CD4-positive, alpha-beta memory T cell (primary cell): Measurements from ENCODE around the gene NT5C1A. TPM values are rescaled to one million over a fixed set of nuclear protein-coding genes. Genes with fewer than 3 reads are reported as not detected.

Experiments used
- CTCF ChIA-PET: fragments of 350-600 bp; sonication (Branson Sonifier 250); formaldehyde crosslinking; loops from one replicate; lab custom pipeline; 2021; ENCODE audit warnings: inconsistent platforms; ENCODE audit not compliant: partially characterized antibody; lab: Charles Lee
- POLR2A ChIA-PET: fragments of 350-600 bp; sonication (Branson Sonifier 250); formaldehyde crosslinking; loops from one replicate; lab custom pipeline; 2021; ENCODE audit not compliant: partially characterized antibody; lab: Charles Lee
- DNase-seq, 5 donors: peaks; one replicate each; pipeline versions ENCODE4 v3.0.0 to v3.0.0-alpha.2; 2020 to 2022; ENCODE audit warnings: mixed read lengths in 1 of 5
- H3K27ac ChIP-seq: one replicate; pipeline ENCODE4 v1.7.0; 2013; ENCODE audit warnings: low read depth, low read length
- H3K27me3 ChIP-seq: 2 replicates; pipeline ENCODE4 v1.7.0; 2013; ENCODE audit warnings: mild to moderate bottlenecking, low read length, moderate library complexity; ENCODE audit not compliant: insufficient read depth
- H3K36me3 ChIP-seq: 2 replicates; pipeline ENCODE4 v1.7.0; 2013; ENCODE audit warnings: mild to moderate bottlenecking, low read length, moderate library complexity; ENCODE audit not compliant: insufficient read depth
- H3K4me1 ChIP-seq: 2 replicates; pipeline ENCODE4 v1.7.0; 2013; ENCODE audit warnings: mild to moderate bottlenecking, low read length, moderate library complexity; ENCODE audit not compliant: insufficient read depth
- H3K4me3 ChIP-seq, 2 donors: one replicate each; pipeline ENCODE4 v1.7.0; 2013; ENCODE audit warnings: low read length in 2 of 2, mild to moderate bottlenecking in 1 of 2
- H3K9me3 ChIP-seq, 2 donors: one replicate each; pipeline ENCODE4 v1.7.0; 2013; ENCODE audit warnings: low read length in 2 of 2, control low read depth in 1 of 2; ENCODE audit not compliant: control insufficient read depth in 1 of 2
- H3K27ac Mint-ChIP-seq, 7 donors: one replicate each; pipeline ENCODE4 v1.8.0; 2020 to 2021; ENCODE audit warnings: mixed read lengths in 7 of 7, mild to moderate bottlenecking in 6 of 7, inconsistent platforms in 3 of 7, moderate library complexity in 3 of 7
- H3K27me3 Mint-ChIP-seq, 2 donors: one replicate each; pipeline ENCODE4 v1.8.0; 2020 to 2021; ENCODE audit warnings: mixed read lengths in 2 of 2
- H3K36me3 Mint-ChIP-seq, 2 donors: one replicate each; pipeline ENCODE4 v1.8.0; 2020 to 2021; ENCODE audit warnings: mixed read lengths in 2 of 2, inconsistent platforms in 1 of 2, mild to moderate bottlenecking in 1 of 2
- H3K4me1 Mint-ChIP-seq, 4 donors: one replicate each; pipeline ENCODE4 v1.8.0; 2020 to 2021; ENCODE audit warnings: mixed read lengths in 4 of 4, mild to moderate bottlenecking in 1 of 4
- H3K4me3 Mint-ChIP-seq, 8 donors: one replicate each; pipeline ENCODE4 v1.8.0; 2020 to 2021; ENCODE audit warnings: mixed read lengths in 8 of 8, mild to moderate bottlenecking in 7 of 8, moderate library complexity in 6 of 8, inconsistent platforms in 3 of 8
- H3K9me3 Mint-ChIP-seq, 8 donors: one replicate each; pipeline ENCODE4 v1.8.0; 2020 to 2021; ENCODE audit warnings: mixed read lengths in 8 of 8, mild to moderate bottlenecking in 5 of 8, inconsistent platforms in 3 of 8, moderate library complexity in 1 of 8
- intact Hi-C: fragments of 100-400 bp; cut with micrococcal nuclease; formaldehyde crosslinking; loops from one replicate; pipeline ENCODE4 v1.15.1; 2023
- polyA plus RNA-seq, 2 donors: library from polyadenylated mRNA; unstranded; fragments of 300-500 nt; fragmentation: Illumina TruSeq; gene quantifications; one replicate each; pipeline ENCODE4 v1.2.3, GENCODE V29; 2021
- total RNA-seq, 2 experiments: library from RNA; stranded (reverse); gene quantifications; one replicate each; pipeline ENCODE4 v1.2.3, GENCODE V29; 2021

NT5C1A gene
- total and polyA plus RNA-seq, 4 experiments from 2014 or later: 0.29 to 0.42 TPM; not detected in 2

- no peak overlapping the region for H3K4me3 Mint-ChIP-seq
- Histone ChIP-seq H3K27me3 (no peaks in the 10 kb centered on the region), H3K4me3 (no peak overlapping the region), H3K9me3 (no peaks in the 10 kb centered on the region), H3K36me3 (no peaks in the 10 kb centered on the region), H3K27ac (no peak overlapping the region), H3K4me1 (peaks cover 5% of the 10 kb centered on the region)
- H3K27me3 Mint-ChIP-seq: peaks cover 2 to 7% of the 10 kb centered on the region in 2 donors
- ChIA-PET POLR2A (interaction anchor here (1.1 to 1.4 kb wide), 2 partner anchors 18 to 48 kb away, joined by 3 read pairs; partner anchors contain the start of gene NT5C1A), CTCF (interaction anchor here (0.7 to 12.4 kb wide), 13 partner anchors 12 to 556 kb away, joined by 3 to 280 read pairs (median 6); partner anchors contain the start of gene HEYL)
- H3K4me1 Mint-ChIP-seq: peaks cover 4 to 11% (median 8%) of the 10 kb centered on the region in 4 donors
- DNase-seq: no peak
- no peaks in the 10 kb centered on the region for H3K36me3 Mint-ChIP-seq
- peaks cover 0 to 3% (median 0%) of the 10 kb centered on the region in 8 donors for H3K9me3 Mint-ChIP-seq
- intact Hi-C loops: no loop called here
- H3K27ac Mint-ChIP-seq: no peak overlapping the region
Observed at GRCh38 chr1:39654291-39654690, 17.6 kb downstream of the NT5C1A start.

GRCh38 chr1:39653546-39654031, 18.3 kb downstream of the NT5C1A start:
- ChIA-PET POLR2A (interaction anchor here (1.1 to 1.4 kb wide), 2 partner anchors 19 to 47 kb away, joined by 3 read pairs; partner anchors contain the start of gene NT5C1A), CTCF (interaction anchor here (0.5 to 12.4 kb wide), 14 partner anchors 8 to 555 kb away, joined by 3 to 280 read pairs (median 5); no protein-coding TSS in a partner anchor)
- Mint-ChIP-seq H3K27me3 (peaks cover 2 to 7% of the 10 kb centered on the region in 2 donors), H3K4me3 (peak overlapping the region in 1 of 8 donors; percentile 3), H3K27ac (no peak overlapping the region), H3K4me1 (peaks cover 4 to 11% (median 8%) of the 10 kb centered on the region in 4 donors), H3K36me3 (no peaks in the 10 kb centered on the region), H3K9me3 (peaks cover 0 to 3% (median 0%) of the 10 kb centered on the region in 8 donors)
- peaks cover 5% of the 10 kb centered on the region for H3K4me1 ChIP-seq
- DNase-seq: peak; percentile 65 to 74 (median 71)
- no peak overlapping the region for H3K27ac ChIP-seq
- no peaks in the 10 kb centered on the region for H3K9me3 ChIP-seq
- no peaks in the 10 kb centered on the region for H3K36me3 ChIP-seq
- no peaks in the 10 kb centered on the region for H3K27me3 ChIP-seq
- H3K4me3 ChIP-seq: no peak overlapping the region
- intact Hi-C loops: loop anchor here (1.0 kb wide), 3 partner anchors 47 to 555 kb away; no protein-coding TSS in a partner anchor

GRCh38 chr1:39652554-39652953, 19.4 kb downstream of the NT5C1A start:
- POLR2A ChIA-PET: no interaction called here
- Mint-ChIP-seq H3K36me3 (no peaks in the 10 kb centered on the region), H3K27me3 (peaks cover 2 to 4% of the 10 kb centered on the region in 2 donors), H3K4me1 (peaks cover 0 to 5% (median 3%) of the 10 kb centered on the region in 4 donors), H3K4me3 (no peak overlapping the region), H3K27ac (no peak overlapping the region), H3K9me3 (peaks cover 0 to 3% (median 0%) of the 10 kb centered on the region in 8 donors)
- H3K36me3 ChIP-seq: no peaks in the 10 kb centered on the region
- intact Hi-C loops: no loop called here
- H3K9me3 ChIP-seq: no peaks in the 10 kb centered on the region
- CTCF ChIA-PET: interaction anchor here (0.9 to 12.4 kb wide), 6 partner anchors 9 to 66 kb away, joined by 3 to 280 read pairs (median 6); no protein-coding TSS in a partner anchor
- peaks cover 5% of the 10 kb centered on the region for H3K4me1 ChIP-seq
- H3K4me3 ChIP-seq: no peak overlapping the region
- no peak for DNase-seq
- no peaks in the 10 kb centered on the region for H3K27me3 ChIP-seq
- no peak overlapping the region for H3K27ac ChIP-seq

- Histone ChIP-seq H3K9me3 (no peaks in the 10 kb centered on the region), H3K27ac (no peak overlapping the region), H3K27me3 (no peaks in the 10 kb centered on the region), H3K4me3 (no peak overlapping the region), H3K36me3 (no peaks in the 10 kb centered on the region), H3K4me1 (peaks cover 5% of the 10 kb centered on the region)
- peaks cover 0 to 1% (median 0%) of the 10 kb centered on the region in 8 donors for H3K9me3 Mint-ChIP-seq
- ChIA-PET CTCF (interaction anchor here (1.2 to 12.4 kb wide), 4 partner anchors 10 to 43 kb away, joined by 4 to 280 read pairs (median 6); no protein-coding TSS in a partner anchor), POLR2A (no interaction called here)
- intact Hi-C loops: no loop called here
- H3K27me3 Mint-ChIP-seq: peaks cover 2 to 4% of the 10 kb centered on the region in 2 donors
- no peak for DNase-seq
- peaks cover 0 to 5% (median 3%) of the 10 kb centered on the region in 4 donors for H3K4me1 Mint-ChIP-seq
- no peak overlapping the region for H3K27ac Mint-ChIP-seq
- no peaks in the 10 kb centered on the region for H3K36me3 Mint-ChIP-seq
- no peak overlapping the region for H3K4me3 Mint-ChIP-seq
Observed at GRCh38 chr1:39652105-39652504, 19.8 kb downstream of the NT5C1A start.

- peaks cover 0 to 1% (median 0%) of the 10 kb centered on the region in 8 donors for H3K9me3 Mint-ChIP-seq
Observed at GRCh38 chr1:39650431-39650830, 21.5 kb downstream of the NT5C1A start.

GRCh38 chr1:39649636-39650185, 22.2 kb downstream of the NT5C1A start:
- H3K4me1 Mint-ChIP-seq: peaks cover 0 to 5% (median 3%) of the 10 kb centered on the region in 4 donors
- no peak overlapping the region for H3K4me3 ChIP-seq
- POLR2A ChIA-PET: no interaction called here
- H3K9me3 Mint-ChIP-seq: peaks cover 0 to 1% (median 0%) of the 10 kb centered on the region in 8 donors
- no peak for DNase-seq
- no peaks in the 10 kb centered on the region for H3K9me3 ChIP-seq
- H3K36me3 ChIP-seq: no peaks in the 10 kb centered on the region
- no peaks in the 10 kb centered on the region for H3K36me3 Mint-ChIP-seq
- intact Hi-C loops: no loop called here
- H3K4me3 Mint-ChIP-seq: no peak overlapping the region
- no peak overlapping the region for H3K27ac Mint-ChIP-seq
- CTCF ChIA-PET: interaction anchor here (1.3 to 12.4 kb wide), 3 partner anchors 9 to 52 kb away, joined by 4 to 280 read pairs (median 39); no protein-coding TSS in a partner anchor
- no peak overlapping the region for H3K27ac ChIP-seq
- H3K27me3 Mint-ChIP-seq: peaks cover 2 to 4% of the 10 kb centered on the region in 2 donors
- H3K27me3 ChIP-seq: no peaks in the 10 kb centered on the region
- peaks cover 5% of the 10 kb centered on the region for H3K4me1 ChIP-seq

More at GRCh38 chr1:39650431-39650830, 21.5 kb downstream of the NT5C1A start:
- peaks cover 5% of the 10 kb centered on the region for H3K4me1 ChIP-seq
- Mint-ChIP-seq H3K4me1 (peaks cover 0 to 5% (median 3%) of the 10 kb centered on the region in 4 donors), H3K27me3 (peaks cover 2 to 4% of the 10 kb centered on the region in 2 donors), H3K4me3 (no peak overlapping the region), H3K27ac (no peak overlapping the region), H3K36me3 (no peaks in the 10 kb centered on the region)
- H3K4me3 ChIP-seq: no peak overlapping the region
- ChIA-PET POLR2A (no interaction called here), CTCF (interaction anchor here (0.7 to 12.4 kb wide), 2 partner anchors 9 to 42 kb away, joined by 3 to 280 read pairs; no protein-coding TSS in a partner anchor)
- H3K27ac ChIP-seq: no peak overlapping the region
- no peaks in the 10 kb centered on the region for H3K9me3 ChIP-seq
- no peaks in the 10 kb centered on the region for H3K27me3 ChIP-seq
- intact Hi-C loops: no loop called here
- no peak for DNase-seq
- no peaks in the 10 kb centered on the region for H3K36me3 ChIP-seq

- Histone ChIP-seq H3K27me3 (no peaks in the 10 kb centered on the region), H3K9me3 (no peaks in the 10 kb centered on the region), H3K27ac (no peak overlapping the region), H3K4me3 (no peak overlapping the region), H3K4me1 (peaks cover 2% of the 10 kb centered on the region), H3K36me3 (no peaks in the 10 kb centered on the region)
- DNase-seq: no peak
- peaks cover 0 to 2% of the 10 kb centered on the region in 2 donors for H3K27me3 Mint-ChIP-seq
- no peak overlapping the region for H3K27ac Mint-ChIP-seq
- no peaks in the 10 kb centered on the region for H3K36me3 Mint-ChIP-seq
- CTCF ChIA-PET: interaction anchor here (1.3 to 4.4 kb wide), 5 partner anchors 10 to 53 kb away, joined by 4 to 39 read pairs (median 13); no protein-coding TSS in a partner anchor
- H3K4me3 Mint-ChIP-seq: no peak overlapping the region
- POLR2A ChIA-PET: no interaction called here
- intact Hi-C loops: no loop called here
- H3K4me1 Mint-ChIP-seq: peaks cover 0 to 4% (median 2%) of the 10 kb centered on the region in 4 donors
- H3K9me3 Mint-ChIP-seq: peaks cover 0 to 1% (median 0%) of the 10 kb centered on the region in 8 donors
Observed at GRCh38 chr1:39648496-39648895, 23.4 kb downstream of the NT5C1A start.
